Hepatocyte (in vitro differentiated cells): Measurements from ENCODE around the gene RUNX1. TPM values are rescaled to one million over a fixed set of nuclear protein-coding genes. Genes with fewer than 3 reads are reported as not detected.

Source experiments
- DNase-seq: peaks from one replicate; pipeline ENCODE4 v3.0.0-alpha.2; 2016; ENCODE audit warnings: low spot score
- H2AFZ ChIP-seq: fragments of 200-600 bp; sonication (generic); 2 replicates; pipeline ENCODE4 v1.6.0; 2016; ENCODE audit warnings: antibody characterized with exemption, mild to moderate bottlenecking
- H3K27ac ChIP-seq: fragments of 200-600 bp; sonication (generic); 2 replicates; pipeline ENCODE4 v1.5.1; 2016; ENCODE audit warnings: mild to moderate bottlenecking
- H3K27me3 ChIP-seq: fragments of 200-600 bp; sonication (generic); 2 replicates; pipeline ENCODE4 v1.6.1; 2016
- H3K36me3 ChIP-seq: fragments of 200-600 bp; sonication (generic); replicated peaks from 2 replicates; pipeline ENCODE4 v1.5.1; 2016; ENCODE audit warnings: low read depth; ENCODE audit not compliant: insufficient read depth
- H3K4me1 ChIP-seq: fragments of 200-600 bp; sonication (generic); 2 replicates; pipeline ENCODE4 v1.5.1; 2016; ENCODE audit warnings: mild to moderate bottlenecking, moderate library complexity; ENCODE audit not compliant: insufficient read depth
- H3K4me2 ChIP-seq: fragments of 200-600 bp; sonication (generic); 2 replicates; pipeline ENCODE4 v1.6.0; 2016
- H3K4me3 ChIP-seq: fragments of 200-600 bp; sonication (generic); 2 replicates; pipeline ENCODE4 v1.5.1; 2016; ENCODE audit warnings: mild to moderate bottlenecking
- H3K79me2 ChIP-seq: fragments of 200-600 bp; sonication (generic); 2 replicates; pipeline ENCODE4 v1.6.0; 2017; ENCODE audit warnings: mild to moderate bottlenecking
- H3K9me2 ChIP-seq: fragments of 200-600 bp; sonication (generic); replicated peaks from 2 replicates; pipeline ENCODE4 v1.6.0; 2017; ENCODE audit warnings: mild to moderate bottlenecking; ENCODE audit not compliant: insufficient read depth
- H3K9me3 ChIP-seq: fragments of 200-600 bp; sonication (generic); 2 replicates; pipeline ENCODE4 v1.5.1; 2016; ENCODE audit warnings: low read depth, mild to moderate bottlenecking
- H4K20me1 ChIP-seq: fragments of 200-600 bp; sonication (generic); 2 replicates; pipeline ENCODE4 v1.6.0; 2016; ENCODE audit warnings: mild to moderate bottlenecking; ENCODE audit not compliant: insufficient read depth, poor library complexity, severe bottlenecking
- EZH2 ChIP-seq: fragments of 200-600 bp; sonication (generic); IDR thresholded peaks from 2 replicates; pipeline ENCODE4 v1.6.1; 2016; ENCODE audit warnings: antibody characterized with exemption, mild to moderate bottlenecking, borderline replicate concordance
- EZH2phosphoT487 ChIP-seq: fragments of 200-600 bp; sonication (generic); IDR thresholded peaks from one replicate; pipeline ENCODE4 v1.6.1; 2018; ENCODE audit warnings: antibody characterized with exemption, mild to moderate bottlenecking, low read depth, moderate library complexity; ENCODE audit not compliant: unreplicated experiment, severe bottlenecking
- WGBS: methylation state at CpG from one replicate; pipeline ENCODE4 v1.1.6; 2016; ENCODE audit warnings: low lambda C conversion rate; ENCODE audit errors: missing lambda C conversion rate; 5-methylcytosine and 5-hydroxymethylcytosine counted together
- polyA plus RNA-seq: library from polyadenylated mRNA; unstranded; fragments of >200 nt; fragmentation: Nextera tagmentation; extraction: Ambion mirVana; gene quantifications from 2 replicates; pipeline ENCODE4 v1.2.1, GENCODE V29; 2016
- total RNA-seq: library from RNA; depleted of rRNA; stranded (reverse); fragments of >200 nt; gene quantifications from 2 replicates; pipeline ENCODE4 v1.2.3, GENCODE V29; 2014
- TF ChIP-seq, protein P1 (sequence below): fragments of 200-600 bp; sonication (generic); IDR thresholded peaks from 2 replicates; pipeline ENCODE4 v1.5.1; 2016; ENCODE audit warnings: antibody characterized with exemption, mild to moderate bottlenecking; ENCODE audit not compliant: poor library complexity

Gene RUNX1
- total and polyA plus RNA-seq, 2 experiments from 2014 or later = 8.5 to 10.9 TPM

- no peaks in the 10 kb centered on the region for H3K27me3 ChIP-seq
- DNase-seq = no peak
- H3K36me3 ChIP-seq = no peaks in the 10 kb centered on the region
- H3K4me1 ChIP-seq = peaks cover 5% of the 10 kb centered on the region
- H3K79me2 ChIP-seq = no peaks in the 10 kb centered on the region
- H3K9me3 ChIP-seq = no peaks in the 10 kb centered on the region
- no peak overlapping the region for H3K4me3 ChIP-seq
- WGBS = 94% methylated on average over 1 of the region's 1 CpG
- H4K20me1 ChIP-seq = no peaks in the 10 kb centered on the region
- no peak overlapping the region for H3K4me2 ChIP-seq
- H2AFZ ChIP-seq = no peak overlapping the region
- no peak overlapping the region for H3K27ac ChIP-seq
- TF ChIP-seq, protein P1, sequence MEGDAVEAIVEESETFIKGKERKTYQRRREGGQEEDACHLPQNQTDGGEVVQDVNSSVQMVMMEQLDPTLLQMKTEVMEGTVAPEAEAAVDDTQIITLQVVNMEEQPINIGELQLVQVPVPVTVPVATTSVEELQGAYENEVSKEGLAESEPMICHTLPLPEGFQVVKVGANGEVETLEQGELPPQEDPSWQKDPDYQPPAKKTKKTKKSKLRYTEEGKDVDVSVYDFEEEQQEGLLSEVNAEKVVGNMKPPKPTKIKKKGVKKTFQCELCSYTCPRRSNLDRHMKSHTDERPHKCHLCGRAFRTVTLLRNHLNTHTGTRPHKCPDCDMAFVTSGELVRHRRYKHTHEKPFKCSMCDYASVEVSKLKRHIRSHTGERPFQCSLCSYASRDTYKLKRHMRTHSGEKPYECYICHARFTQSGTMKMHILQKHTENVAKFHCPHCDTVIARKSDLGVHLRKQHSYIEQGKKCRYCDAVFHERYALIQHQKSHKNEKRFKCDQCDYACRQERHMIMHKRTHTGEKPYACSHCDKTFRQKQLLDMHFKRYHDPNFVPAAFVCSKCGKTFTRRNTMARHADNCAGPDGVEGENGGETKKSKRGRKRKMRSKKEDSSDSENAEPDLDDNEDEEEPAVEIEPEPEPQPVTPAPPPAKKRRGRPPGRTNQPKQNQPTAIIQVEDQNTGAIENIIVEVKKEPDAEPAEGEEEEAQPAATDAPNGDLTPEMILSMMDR = no peak
- TF ChIP-seq EZH2 (no peak), EZH2phosphoT487 (no peak)
- no peaks in the 10 kb centered on the region for H3K9me2 ChIP-seq
Observed at GRCh38 chr21:34740198-34740597, 308.9 kb downstream of the RUNX1 start.
